Lower leg skin (tissue), 3 donors: ENCODE results near the gene LHX1.

Experiments used
- POLR2A ChIP-seq, 2 donors: fragments of 450-650 bp; IDR thresholded peaks; one replicate each; pipeline ENCODE4 v1.6.1; 2016 to 2017; ENCODE audit warnings: antibody characterized with exemption in 2 of 2, mild to moderate bottlenecking in 1 of 2, moderate library complexity in 1 of 2
- TF ChIP-seq, protein P1 (sequence below), 3 donors: fragments of 450-650 bp; IDR thresholded peaks; one replicate each; pipeline ENCODE4 v1.5.1; 2016; ENCODE audit warnings: antibody characterized with exemption in 3 of 3, mild to moderate bottlenecking in 3 of 3, moderate library complexity in 2 of 3

DNA sequence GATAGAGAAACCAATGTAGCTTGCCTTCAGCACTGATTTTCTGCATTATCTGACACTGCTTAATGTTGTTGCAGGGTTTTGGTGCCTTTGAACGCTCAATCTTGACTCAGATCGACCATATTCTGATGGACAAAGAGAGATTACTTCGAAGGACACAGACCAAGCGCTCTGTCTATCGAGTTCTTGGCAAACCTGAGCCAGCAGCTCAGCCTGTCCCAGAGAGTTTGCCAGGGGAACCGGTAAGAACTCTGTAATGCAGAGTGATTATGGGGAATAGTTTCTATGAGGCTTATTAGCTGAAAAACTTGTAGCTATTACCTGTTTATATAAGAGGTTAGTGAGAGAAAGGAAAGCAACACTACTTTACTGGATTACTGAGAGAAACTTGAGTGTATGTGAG lies 51.9 kb downstream of the LHX1 start:
- no peak for TF ChIP-seq POLR2A (IDR thresholded peaks at IDR 0.05)
- TF ChIP-seq, protein P1, sequence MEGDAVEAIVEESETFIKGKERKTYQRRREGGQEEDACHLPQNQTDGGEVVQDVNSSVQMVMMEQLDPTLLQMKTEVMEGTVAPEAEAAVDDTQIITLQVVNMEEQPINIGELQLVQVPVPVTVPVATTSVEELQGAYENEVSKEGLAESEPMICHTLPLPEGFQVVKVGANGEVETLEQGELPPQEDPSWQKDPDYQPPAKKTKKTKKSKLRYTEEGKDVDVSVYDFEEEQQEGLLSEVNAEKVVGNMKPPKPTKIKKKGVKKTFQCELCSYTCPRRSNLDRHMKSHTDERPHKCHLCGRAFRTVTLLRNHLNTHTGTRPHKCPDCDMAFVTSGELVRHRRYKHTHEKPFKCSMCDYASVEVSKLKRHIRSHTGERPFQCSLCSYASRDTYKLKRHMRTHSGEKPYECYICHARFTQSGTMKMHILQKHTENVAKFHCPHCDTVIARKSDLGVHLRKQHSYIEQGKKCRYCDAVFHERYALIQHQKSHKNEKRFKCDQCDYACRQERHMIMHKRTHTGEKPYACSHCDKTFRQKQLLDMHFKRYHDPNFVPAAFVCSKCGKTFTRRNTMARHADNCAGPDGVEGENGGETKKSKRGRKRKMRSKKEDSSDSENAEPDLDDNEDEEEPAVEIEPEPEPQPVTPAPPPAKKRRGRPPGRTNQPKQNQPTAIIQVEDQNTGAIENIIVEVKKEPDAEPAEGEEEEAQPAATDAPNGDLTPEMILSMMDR (IDR thresholded peaks at IDR 0.05), result no peak
